ENCODE measurements around the gene JAG2. TPM values are rescaled to one million over a fixed set of nuclear protein-coding genes. Genes with fewer than 3 reads are reported as not detected.

Gene JAG2
- total and polyA plus RNA-seq, 2 experiments from 2014 or later, result 12.4 to 30.7 TPM

DNA sequence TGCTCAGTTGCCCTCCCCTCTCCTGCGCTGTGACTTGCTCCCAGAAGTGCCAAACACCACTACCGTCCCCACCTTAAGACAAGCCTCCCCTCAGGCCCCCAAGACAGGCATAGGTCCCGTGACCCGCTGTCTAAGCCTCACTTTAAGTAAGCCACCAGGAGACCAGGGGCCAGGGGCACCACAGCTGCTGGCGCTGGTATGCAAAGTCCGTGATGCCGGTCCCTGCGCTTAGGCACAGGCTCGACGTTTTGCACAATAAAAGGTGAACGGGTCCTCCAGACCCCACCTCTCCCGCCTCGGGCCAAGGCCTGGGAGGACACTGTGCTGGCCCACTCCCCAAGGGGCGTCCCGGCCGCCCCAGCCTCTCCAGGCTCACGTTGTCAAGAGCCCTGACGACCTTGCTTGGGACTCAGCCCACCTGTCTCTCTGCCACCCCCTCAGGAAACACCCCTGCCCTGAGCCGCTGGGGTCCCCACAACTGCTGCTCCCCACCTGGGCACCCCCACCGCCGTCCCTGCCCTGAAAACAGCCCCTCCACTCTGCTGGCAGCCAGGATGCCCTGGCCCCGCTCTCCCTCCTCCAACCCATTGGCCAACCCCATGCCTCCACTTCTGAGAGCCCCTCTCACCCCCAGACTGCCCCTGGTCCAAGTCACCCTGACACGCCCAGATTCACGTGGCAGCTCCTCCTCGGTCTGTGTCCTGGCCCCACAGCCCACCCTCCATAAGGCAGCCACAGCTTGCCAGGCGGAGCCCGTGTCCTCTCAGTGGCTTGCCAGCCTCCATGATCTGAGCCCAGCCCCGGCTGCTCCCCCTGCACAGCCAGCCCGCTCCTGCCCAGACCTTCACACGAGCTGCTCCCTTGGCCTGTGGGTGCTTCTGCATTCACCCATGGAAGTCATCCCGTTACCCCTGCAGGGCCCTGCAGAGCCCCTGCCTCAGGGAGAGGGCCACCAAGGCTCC lies 11.9 kb downstream of the JAG2 start:
- H3K36me3 ChIP-seq, result no peaks in the 10 kb centered on the region
- H3K4me3 ChIP-seq, result no peak overlapping the region
- no peak for TF ChIP-seq CTCF (IDR thresholded peaks at IDR 0.05; ENCODE audit: low read depth, low read length)
- no peak overlapping the region for H3K27ac ChIP-seq
- no peaks in the 10 kb centered on the region for H3K27me3 ChIP-seq
- H3K4me1 ChIP-seq (ENCODE audit: low read depth), result peaks cover 9% of the 10 kb centered on the region
- H3K9me3 ChIP-seq (ENCODE audit: low read depth), result no peaks in the 10 kb centered on the region
- no peak for DNase-seq (ENCODE audit: low read depth in 1 of 2, low spot score in 1 of 2)

DNA sequence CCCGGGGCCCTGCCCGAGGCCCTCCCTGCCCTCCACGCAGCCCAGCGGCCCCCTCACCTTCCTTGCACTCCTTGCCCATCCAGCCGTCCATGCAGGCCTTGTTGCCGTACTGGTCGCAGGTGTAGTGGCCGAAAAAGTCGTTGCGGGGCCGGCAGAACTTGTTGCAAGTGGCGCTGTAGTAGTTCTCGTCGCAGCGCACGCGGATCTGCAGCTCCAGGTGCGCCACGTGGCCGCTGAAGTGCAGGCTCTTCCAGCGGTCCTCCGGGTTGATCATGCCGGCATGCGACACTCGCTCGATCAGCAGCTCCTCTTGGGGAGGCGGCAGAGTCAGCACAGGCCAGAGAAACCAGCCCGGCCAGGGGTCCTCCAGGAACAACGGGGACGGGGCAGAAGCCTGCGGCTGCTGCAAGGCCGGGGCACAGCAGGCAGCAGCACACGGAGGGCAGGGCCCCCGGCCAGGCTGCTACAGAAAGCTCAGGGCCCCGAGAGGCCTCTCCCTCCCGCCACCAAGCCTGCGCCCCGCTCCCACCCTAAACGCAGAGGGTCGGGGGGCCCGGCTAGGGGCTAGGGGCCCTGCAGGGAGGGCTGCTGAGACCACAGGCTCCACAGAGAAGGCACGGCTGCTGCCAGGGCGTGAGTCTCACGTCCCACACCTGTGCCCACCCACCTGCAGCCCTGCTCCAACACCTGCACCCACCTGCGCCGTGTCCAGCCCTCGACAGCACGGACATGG lies 12.7 kb downstream of the JAG2 start:
- no peaks in the 10 kb centered on the region for H3K27me3 ChIP-seq
- no peak for DNase-seq (ENCODE audit: low read depth in 1 of 2, low spot score in 1 of 2)
- H3K4me3 ChIP-seq, result no peak overlapping the region
- no peaks in the 10 kb centered on the region for H3K36me3 ChIP-seq
- peaks cover 9% of the 10 kb centered on the region for H3K4me1 ChIP-seq (ENCODE audit: low read depth)
- H3K27ac ChIP-seq, result no peak overlapping the region
- no peaks in the 10 kb centered on the region for H3K9me3 ChIP-seq (ENCODE audit: low read depth)
- no peak for TF ChIP-seq CTCF (IDR thresholded peaks at IDR 0.05; ENCODE audit: low read depth, low read length)

DNA sequence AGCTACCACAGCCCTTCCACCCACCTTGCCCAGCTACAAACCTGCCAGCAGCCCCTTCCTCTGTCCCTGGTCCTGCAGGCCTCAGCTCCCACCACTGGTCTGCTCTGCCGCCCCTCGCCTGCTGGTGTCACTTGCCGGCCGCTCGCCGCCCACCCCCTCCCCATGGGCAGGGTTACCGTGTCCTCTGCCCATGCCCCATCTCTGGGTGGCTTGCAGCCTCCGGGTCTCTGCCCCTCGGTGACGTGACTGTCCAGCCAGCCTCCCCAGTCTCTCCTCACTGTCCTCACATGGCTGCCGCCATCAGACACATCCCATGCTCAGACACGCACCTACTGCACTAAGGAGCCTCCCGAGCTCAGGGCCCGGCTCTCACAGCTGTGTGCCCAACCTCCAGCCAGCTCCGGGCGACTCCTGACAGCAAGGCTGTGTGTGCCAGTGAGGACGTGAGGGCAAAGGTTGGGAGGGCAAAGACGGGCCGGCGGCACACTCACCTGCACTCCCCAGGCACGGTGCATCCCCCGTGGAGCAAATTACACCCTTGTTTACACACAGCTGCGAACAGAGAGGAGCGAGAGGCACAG lies 13.4 kb downstream of the JAG2 start:
- Histone ChIP-seq H3K27me3 (no peaks in the 10 kb centered on the region), H3K4me3 (no peak overlapping the region), H3K9me3 (ENCODE audit: low read depth) (no peaks in the 10 kb centered on the region), H3K4me1 (ENCODE audit: low read depth) (peaks cover 9% of the 10 kb centered on the region), H3K27ac (no peak overlapping the region), H3K36me3 (no peaks in the 10 kb centered on the region)
- no peak for DNase-seq (ENCODE audit: low read depth in 1 of 2, low spot score in 1 of 2)
- TF ChIP-seq CTCF (IDR thresholded peaks at IDR 0.05; ENCODE audit: low read depth, low read length), result no peak

GRCh38 chr14:105154476-105154871 lies 14.1 kb downstream of the JAG2 start:
- no peak for TF ChIP-seq CTCF (IDR thresholded peaks at IDR 0.05; ENCODE audit: low read depth, low read length)

GRCh38 chr14:105153739-105154475 lies 14.7 kb downstream of the JAG2 start:
- no peak for DNase-seq (ENCODE audit: low read depth in 1 of 2, low spot score in 1 of 2)
- no peaks in the 10 kb centered on the region for H3K27me3 ChIP-seq
- no peaks in the 10 kb centered on the region for H3K9me3 ChIP-seq (ENCODE audit: low read depth)
- no peak for TF ChIP-seq CTCF (IDR thresholded peaks at IDR 0.05; ENCODE audit: low read depth, low read length)
- H3K4me3 ChIP-seq, result no peak overlapping the region
- H3K36me3 ChIP-seq, result no peaks in the 10 kb centered on the region
- peaks cover 9% of the 10 kb centered on the region for H3K4me1 ChIP-seq (ENCODE audit: low read depth)
- no peak overlapping the region for H3K27ac ChIP-seq

More at GRCh38 chr14:105154476-105154871, 14.1 kb downstream of the JAG2 start:
- no peak for DNase-seq (ENCODE audit: low read depth in 1 of 2, low spot score in 1 of 2)
- no peak overlapping the region for H3K27ac ChIP-seq
- no peaks in the 10 kb centered on the region for H3K9me3 ChIP-seq (ENCODE audit: low read depth)
- no peak overlapping the region for H3K4me3 ChIP-seq
- no peaks in the 10 kb centered on the region for H3K36me3 ChIP-seq
- peaks cover 9% of the 10 kb centered on the region for H3K4me1 ChIP-seq (ENCODE audit: low read depth)
- H3K27me3 ChIP-seq, result no peaks in the 10 kb centered on the region
